ENCODE results near the gene MYCBP.
A peak's percentile ranks its signal among the peaks of the same experiment; 100 is the strongest.
"Not testable (repeated sequence)": the region's sequence is repeated elsewhere in the genome, so short reads cannot be mapped to it uniquely, and the experiment has no call there.

The MYCBP gene

GRCh38 chr1:38873027-38873969 is at the start of gene MYCBP:
TSS of gene MYCBP (minus strand) at chr1:38873348. CDS start at chr1:38873305, 43 bp downstream.
- H3K27me3 ChIP-seq (ENCODE audit: control insufficient read depth in 1 of 2, insufficient read depth in 2 of 2, low read length in 2 of 2), result no peaks in the 10 kb centered on the region
- H3K36me3 ChIP-seq (ENCODE audit: insufficient read depth, low read length), result no peaks in the 10 kb centered on the region
- peak within 1 kb of the TSS; percentile 85 for H3K9ac ChIP-seq (ENCODE audit: low read length)

GRCh38 chr1:38919130-38919529 is 46.0 kb upstream of the MYCBP start:
- Histone ChIP-seq H3K9ac (ENCODE audit: low read length) (no peak overlapping the region), H3K36me3 (ENCODE audit: insufficient read depth, low read length) (no peaks in the 10 kb centered on the region), H3K27ac (ENCODE audit: low read depth, low read length) (no peak overlapping the region)

More at GRCh38 chr1:38873027-38873969, at the start of gene MYCBP:
- Histone ChIP-seq H3K27ac (ENCODE audit: low read depth, low read length) (peak within 1 kb of the TSS; percentile 85), H3K4me1 (ENCODE audit: insufficient read depth, low read length) (peaks cover 11% of the 10 kb centered on the region), H3K4me3 (ENCODE audit: low read depth in 1 of 2, low read length in 2 of 2) (peak within 1 kb of the TSS; percentile 85 to 99), H3K9me3 (ENCODE audit: low read length) (no peaks in the 10 kb centered on the region)

GRCh38 chr1:38918568-38918967 is 45.4 kb upstream of the MYCBP start:
- H3K27ac ChIP-seq (ENCODE audit: low read depth, low read length), result no peak overlapping the region
- H3K9ac ChIP-seq (ENCODE audit: low read length), result no peak overlapping the region
- H3K36me3 ChIP-seq (ENCODE audit: insufficient read depth, low read length), result no peaks in the 10 kb centered on the region
- H3K4me1 ChIP-seq (ENCODE audit: insufficient read depth, low read length), result no peaks in the 10 kb centered on the region
- no peaks in the 10 kb centered on the region for H3K27me3 ChIP-seq (ENCODE audit: control insufficient read depth in 1 of 2, insufficient read depth in 2 of 2, low read length in 2 of 2)
- H3K9me3 ChIP-seq (ENCODE audit: low read length), result no peaks in the 10 kb centered on the region
- H3K4me3 ChIP-seq (ENCODE audit: low read depth in 1 of 2, low read length in 2 of 2), result no peak overlapping the region

More at GRCh38 chr1:38919130-38919529, 46.0 kb upstream of the MYCBP start:
- H3K4me1 ChIP-seq (ENCODE audit: insufficient read depth, low read length), result no peaks in the 10 kb centered on the region
- H3K4me3 ChIP-seq (ENCODE audit: low read depth in 1 of 2, low read length in 2 of 2), result no peak overlapping the region
- H3K9me3 ChIP-seq (ENCODE audit: low read length), result no peaks in the 10 kb centered on the region
- no peaks in the 10 kb centered on the region for H3K27me3 ChIP-seq (ENCODE audit: control insufficient read depth in 1 of 2, insufficient read depth in 2 of 2, low read length in 2 of 2)

GRCh38 chr1:38917772-38918171 is 44.6 kb upstream of the MYCBP start:
- H3K4me1 ChIP-seq (ENCODE audit: insufficient read depth, low read length), result no peaks in the 10 kb centered on the region
- no peaks in the 10 kb centered on the region for H3K9me3 ChIP-seq (ENCODE audit: low read length)
- no peak overlapping the region for H3K4me3 ChIP-seq (ENCODE audit: low read depth in 1 of 2, low read length in 2 of 2)
- no peak overlapping the region for H3K27ac ChIP-seq (ENCODE audit: low read depth, low read length)
- H3K27me3 ChIP-seq (ENCODE audit: control insufficient read depth in 1 of 2, insufficient read depth in 2 of 2, low read length in 2 of 2), result no peaks in the 10 kb centered on the region
- H3K9ac ChIP-seq (ENCODE audit: low read length), result no peak overlapping the region
- no peaks in the 10 kb centered on the region for H3K36me3 ChIP-seq (ENCODE audit: insufficient read depth, low read length)

GRCh38 chr1:38917337-38917736 is 44.2 kb upstream of the MYCBP start:
- Histone ChIP-seq H3K36me3 (ENCODE audit: insufficient read depth, low read length) (no peaks in the 10 kb centered on the region), H3K9me3 (ENCODE audit: low read length) (no peaks in the 10 kb centered on the region), H3K4me1 (ENCODE audit: insufficient read depth, low read length) (no peaks in the 10 kb centered on the region), H3K4me3 (ENCODE audit: low read depth in 1 of 2, low read length in 2 of 2) (no peak overlapping the region), H3K27me3 (ENCODE audit: control insufficient read depth in 1 of 2, insufficient read depth in 2 of 2, low read length in 2 of 2) (no peaks in the 10 kb centered on the region), H3K9ac (ENCODE audit: low read length) (no peak overlapping the region), H3K27ac (ENCODE audit: low read depth, low read length) (no peak overlapping the region)

- no peak overlapping the region for H3K27ac ChIP-seq (ENCODE audit: low read depth, low read length)
- no peaks in the 10 kb centered on the region for H3K27me3 ChIP-seq (ENCODE audit: control insufficient read depth in 1 of 2, insufficient read depth in 2 of 2, low read length in 2 of 2)
- no peak overlapping the region for H3K4me3 ChIP-seq (ENCODE audit: low read depth in 1 of 2, low read length in 2 of 2)
- H3K4me1 ChIP-seq (ENCODE audit: insufficient read depth, low read length), result no peaks in the 10 kb centered on the region
- H3K36me3 ChIP-seq (ENCODE audit: insufficient read depth, low read length), result no peaks in the 10 kb centered on the region
- H3K9ac ChIP-seq (ENCODE audit: low read length), result no peak overlapping the region
- H3K9me3 ChIP-seq (ENCODE audit: low read length), result no peaks in the 10 kb centered on the region
These were observed 42.3 kb upstream of the MYCBP start for GRCh38 chr1:38915352-38915948.

- H3K27ac ChIP-seq (ENCODE audit: low read depth, low read length); H3K9me3 ChIP-seq (ENCODE audit: low read length); H3K27me3 ChIP-seq (ENCODE audit: control insufficient read depth in 1 of 2, insufficient read depth in 2 of 2, low read length in 2 of 2); H3K4me3 ChIP-seq (ENCODE audit: low read depth in 1 of 2, low read length in 2 of 2); H3K9ac ChIP-seq (ENCODE audit: low read length); H3K4me1 ChIP-seq (ENCODE audit: insufficient read depth, low read length); H3K36me3 ChIP-seq (ENCODE audit: insufficient read depth, low read length): not testable (repeated sequence)
These were observed 41.8 kb upstream of the MYCBP start for GRCh38 chr1:38914908-38915307.

GRCh38 chr1:38908821-38909220 is 35.7 kb upstream of the MYCBP start:
- H3K9me3 ChIP-seq (ENCODE audit: low read length), result no peaks in the 10 kb centered on the region
- no peaks in the 10 kb centered on the region for H3K36me3 ChIP-seq (ENCODE audit: insufficient read depth, low read length)
- no peaks in the 10 kb centered on the region for H3K4me1 ChIP-seq (ENCODE audit: insufficient read depth, low read length)
- H3K4me3 ChIP-seq (ENCODE audit: low read depth in 1 of 2, low read length in 2 of 2), result no peak overlapping the region
- H3K27me3 ChIP-seq (ENCODE audit: control insufficient read depth in 1 of 2, insufficient read depth in 2 of 2, low read length in 2 of 2), result no peaks in the 10 kb centered on the region
- H3K27ac ChIP-seq (ENCODE audit: low read depth, low read length), result no peak overlapping the region
- no peak overlapping the region for H3K9ac ChIP-seq (ENCODE audit: low read length)

- Histone ChIP-seq H3K4me1 (ENCODE audit: insufficient read depth, low read length) (no peaks in the 10 kb centered on the region), H3K27me3 (ENCODE audit: control insufficient read depth in 1 of 2, insufficient read depth in 2 of 2, low read length in 2 of 2) (no peaks in the 10 kb centered on the region), H3K9me3 (ENCODE audit: low read length) (no peaks in the 10 kb centered on the region), H3K27ac (ENCODE audit: low read depth, low read length) (no peak overlapping the region), H3K4me3 (ENCODE audit: low read depth in 1 of 2, low read length in 2 of 2) (no peak overlapping the region), H3K36me3 (ENCODE audit: insufficient read depth, low read length) (no peaks in the 10 kb centered on the region), H3K9ac (ENCODE audit: low read length) (no peak overlapping the region)
These were observed 32.8 kb upstream of the MYCBP start for GRCh38 chr1:38905985-38906384.

- Histone ChIP-seq H3K9ac (ENCODE audit: low read length) (no peak overlapping the region), H3K4me1 (ENCODE audit: insufficient read depth, low read length) (no peaks in the 10 kb centered on the region), H3K27me3 (ENCODE audit: control insufficient read depth in 1 of 2, insufficient read depth in 2 of 2, low read length in 2 of 2) (no peaks in the 10 kb centered on the region), H3K27ac (ENCODE audit: low read depth, low read length) (no peak overlapping the region), H3K36me3 (ENCODE audit: insufficient read depth, low read length) (no peaks in the 10 kb centered on the region), H3K9me3 (ENCODE audit: low read length) (no peaks in the 10 kb centered on the region), H3K4me3 (ENCODE audit: low read depth in 1 of 2, low read length in 2 of 2) (no peak overlapping the region)
These were observed 26.4 kb upstream of the MYCBP start for GRCh38 chr1:38899560-38899959.

GRCh38 chr1:38898653-38899230 is 25.6 kb upstream of the MYCBP start:
- no peaks in the 10 kb centered on the region for H3K36me3 ChIP-seq (ENCODE audit: insufficient read depth, low read length)
- H3K27ac ChIP-seq (ENCODE audit: low read depth, low read length), result no peak overlapping the region
- no peaks in the 10 kb centered on the region for H3K27me3 ChIP-seq (ENCODE audit: control insufficient read depth in 1 of 2, insufficient read depth in 2 of 2, low read length in 2 of 2)
- H3K4me3 ChIP-seq (ENCODE audit: low read depth in 1 of 2, low read length in 2 of 2), result no peak overlapping the region
- no peaks in the 10 kb centered on the region for H3K4me1 ChIP-seq (ENCODE audit: insufficient read depth, low read length)
- H3K9ac ChIP-seq (ENCODE audit: low read length), result no peak overlapping the region
- no peaks in the 10 kb centered on the region for H3K9me3 ChIP-seq (ENCODE audit: low read length)

All from muscle layer of colon (tissue), 2 donors.